ENCODE measurements around the gene RPL22L1. TPM values are rescaled to one million over a fixed set of nuclear protein-coding genes. Genes with fewer than 3 reads are reported as not detected.

RPL22L1 gene
- polyA plus RNA-seq, 1 donor from 2014 or later: 86.6 TPM

DNA sequence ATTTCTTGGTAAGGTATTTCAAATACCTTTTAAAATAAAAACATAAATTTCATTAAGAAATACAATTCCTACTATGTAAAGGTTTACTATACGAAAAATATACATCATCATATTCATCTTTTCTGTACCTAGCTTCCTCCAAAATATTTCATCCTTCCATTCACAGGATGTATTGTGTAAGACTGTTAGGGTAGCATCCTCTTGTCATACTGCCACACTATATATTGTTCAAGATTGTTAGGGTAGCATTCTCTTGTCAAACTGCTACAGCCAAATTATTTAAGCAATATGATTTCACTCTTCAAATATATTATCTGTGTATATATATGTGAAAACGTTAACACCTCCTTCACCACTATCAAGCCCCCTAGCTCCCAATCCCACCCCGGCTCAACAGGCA lies 3.5 kb downstream of the RPL22L1 start:
- H3F3A ChIP-seq (ENCODE audit: insufficient read depth, low read length, poor library complexity, severe bottlenecking): peaks cover 3% of the 10 kb centered on the region
- peaks cover 21% of the 10 kb centered on the region for H3K79me2 ChIP-seq (replicated peaks; ENCODE audit: insufficient read depth, low read length)
- peaks cover 9% of the 10 kb centered on the region for H3K36me3 ChIP-seq (ENCODE audit: insufficient read depth, low read length)
- H3K27me3 ChIP-seq (ENCODE audit: insufficient read depth, low read depth, low read length): no peaks in the 10 kb centered on the region
- no peak overlapping the region for H3K9ac ChIP-seq (ENCODE audit: low read length)
- H3K4me2 ChIP-seq (ENCODE audit: low read length): no peak overlapping the region
- no peaks in the 10 kb centered on the region for H4K20me1 ChIP-seq (ENCODE audit: insufficient read depth)
- H3K9me2 ChIP-seq (ENCODE audit: insufficient read depth, low read length): no peaks in the 10 kb centered on the region
- H2AFZ ChIP-seq (ENCODE audit: low read depth, low read length): no peak overlapping the region
- no peaks in the 10 kb centered on the region for H3K9me3 ChIP-seq (ENCODE audit: low read length)
- H3K4me3 ChIP-seq (ENCODE audit: low read length): no peak overlapping the region
- TF ChIP-seq SMC3 (conservative IDR thresholded peaks at IDR 0.05; ENCODE audit: poor library complexity) (no peak), REST (IDR thresholded peaks at IDR 0.05; ENCODE audit: borderline replicate concordance) (no peak), CTCF (IDR thresholded peaks at IDR 0.05; ENCODE audit: poor library complexity, severe bottlenecking) (no peak), POLR2AphosphoS5 (IDR thresholded peaks at IDR 0.05) (no peak), RAD21 (conservative IDR thresholded peaks at IDR 0.05) (no peak), MXI1 (conservative IDR thresholded peaks at IDR 0.05; ENCODE audit: poor library complexity, severe bottlenecking) (no peak), EZH2 (IDR thresholded peaks at IDR 0.05; ENCODE audit: borderline replicate concordance, insufficient read depth, low read length, poor library complexity, severe bottlenecking) (no peak), TAF1 (IDR thresholded peaks at IDR 0.05; ENCODE audit: low read depth) (no peak), EP300 (conservative IDR thresholded peaks at IDR 0.05; ENCODE audit: poor library complexity, severe bottlenecking) (no peak)
- H3K27ac ChIP-seq (ENCODE audit: low read length): no peak overlapping the region

- H3F3A ChIP-seq (ENCODE audit: insufficient read depth, low read length, poor library complexity, severe bottlenecking): peaks cover 3% of the 10 kb centered on the region
- H3K27ac ChIP-seq (ENCODE audit: low read length): no peak overlapping the region
- no peak overlapping the region for H3K9ac ChIP-seq (ENCODE audit: low read length)
- no peaks in the 10 kb centered on the region for H4K20me1 ChIP-seq (ENCODE audit: insufficient read depth)
- H3K79me2 ChIP-seq (replicated peaks; ENCODE audit: insufficient read depth, low read length): peaks cover 21% of the 10 kb centered on the region
- H3K36me3 ChIP-seq (ENCODE audit: insufficient read depth, low read length): peaks cover 9% of the 10 kb centered on the region
- no peaks in the 10 kb centered on the region for H3K9me2 ChIP-seq (ENCODE audit: insufficient read depth, low read length)
- no peak for TF ChIP-seq REST (IDR thresholded peaks at IDR 0.05; ENCODE audit: borderline replicate concordance)
- no peak for TF ChIP-seq MXI1 (conservative IDR thresholded peaks at IDR 0.05; ENCODE audit: poor library complexity, severe bottlenecking)
- no peak for TF ChIP-seq SMC3 (conservative IDR thresholded peaks at IDR 0.05; ENCODE audit: poor library complexity)
- TF ChIP-seq EP300 (conservative IDR thresholded peaks at IDR 0.05; ENCODE audit: poor library complexity, severe bottlenecking): no peak
- no peak for TF ChIP-seq POLR2AphosphoS5 (IDR thresholded peaks at IDR 0.05)
- TF ChIP-seq EZH2 (IDR thresholded peaks at IDR 0.05; ENCODE audit: borderline replicate concordance, insufficient read depth, low read length, poor library complexity, severe bottlenecking): no peak
- TF ChIP-seq RAD21 (conservative IDR thresholded peaks at IDR 0.05): no peak
- no peak for TF ChIP-seq TAF1 (IDR thresholded peaks at IDR 0.05; ENCODE audit: low read depth)
- no peak for TF ChIP-seq CTCF (IDR thresholded peaks at IDR 0.05; ENCODE audit: poor library complexity, severe bottlenecking)
- H3K4me2 ChIP-seq (ENCODE audit: low read length): no peak overlapping the region
- H2AFZ ChIP-seq (ENCODE audit: low read depth, low read length): no peak overlapping the region
- H3K4me3 ChIP-seq (ENCODE audit: low read length): no peak overlapping the region
- H3K9me3 ChIP-seq (ENCODE audit: low read length): no peaks in the 10 kb centered on the region
- H3K27me3 ChIP-seq (ENCODE audit: insufficient read depth, low read depth, low read length): no peaks in the 10 kb centered on the region
Observed at GRCh38 chr3:170865209-170866094, 4.5 kb downstream of the RPL22L1 start.

All from neural cell (in vitro differentiated cells).